ENCODE results near the gene ME3.
"Not testable (repeated sequence)": the region's sequence is repeated elsewhere in the genome, so short reads cannot be mapped to it uniquely, and the experiment has no call there.

ME3 gene

GRCh38 chr11:86427441-86427840 lies 245.0 kb downstream of the ME3 start:
- DNase-seq (ENCODE audit: low read depth): no peak

- DNase-seq (ENCODE audit: low read depth): not testable (repeated sequence)
These were observed 248.9 kb downstream of the ME3 start for GRCh38 chr11:86423488-86423887.

GRCh38 chr11:86422371-86422770 lies 250.0 kb downstream of the ME3 start:
- no peak for DNase-seq (ENCODE audit: low read depth)

GRCh38 chr11:86421946-86422345 lies 250.5 kb downstream of the ME3 start:
- DNase-seq (ENCODE audit: low read depth): no peak

GRCh38 chr11:86418917-86419316 lies 253.5 kb downstream of the ME3 start:
- DNase-seq (ENCODE audit: low read depth): no peak

GRCh38 chr11:86418513-86418912 lies 253.9 kb downstream of the ME3 start:
- DNase-seq (ENCODE audit: low read depth): no peak

GRCh38 chr11:86418106-86418505 lies 254.3 kb downstream of the ME3 start:
- DNase-seq (ENCODE audit: low read depth): no peak

GRCh38 chr11:86416951-86417350 lies 255.5 kb downstream of the ME3 start:
- DNase-seq (ENCODE audit: low read depth): not testable (repeated sequence)

GRCh38 chr11:86416494-86416893 lies 255.9 kb downstream of the ME3 start:
- DNase-seq (ENCODE audit: low read depth): no peak

GRCh38 chr11:86415026-86415425 lies 257.4 kb downstream of the ME3 start:
- DNase-seq (ENCODE audit: low read depth): no peak

- DNase-seq (ENCODE audit: low read depth): no peak
These were observed 258.4 kb downstream of the ME3 start for GRCh38 chr11:86414032-86414431.

GRCh38 chr11:86408845-86409244 lies 263.6 kb downstream of the ME3 start:
- DNase-seq (ENCODE audit: low read depth): no peak

- DNase-seq (ENCODE audit: low read depth): no peak
These were observed 269.0 kb downstream of the ME3 start for GRCh38 chr11:86403458-86403857.

GRCh38 chr11:86398106-86398505 lies 274.3 kb downstream of the ME3 start:
- no peak for DNase-seq (ENCODE audit: low read depth)

GRCh38 chr11:86397351-86397750 lies 275.1 kb downstream of the ME3 start:
- DNase-seq (ENCODE audit: low read depth): no peak

- no peak for DNase-seq (ENCODE audit: low read depth)
These were observed 276.0 kb downstream of the ME3 start for GRCh38 chr11:86396396-86396795.

- no peak for DNase-seq (ENCODE audit: low read depth)
These were observed 277.3 kb downstream of the ME3 start for GRCh38 chr11:86395061-86395551.

Measured in stimulated activated CD8-positive, alpha-beta memory T cell treated with anti-CD3 and anti-CD28 coated beads, Interleukin-7, amount 100 ng/mL, for 24 hours (primary cell).